GM19467 (cell line): Measurements from ENCODE around the gene LBX1.

Experiments used
- ATAC-seq: cut with Tn5 transposase; IDR thresholded peaks from one replicate; pipeline ENCODE4 v1.9.1; 2021; ENCODE audit warnings: mild to moderate bottlenecking, moderate library complexity; ENCODE audit not compliant: unreplicated experiment

Gene LBX1

DNA sequence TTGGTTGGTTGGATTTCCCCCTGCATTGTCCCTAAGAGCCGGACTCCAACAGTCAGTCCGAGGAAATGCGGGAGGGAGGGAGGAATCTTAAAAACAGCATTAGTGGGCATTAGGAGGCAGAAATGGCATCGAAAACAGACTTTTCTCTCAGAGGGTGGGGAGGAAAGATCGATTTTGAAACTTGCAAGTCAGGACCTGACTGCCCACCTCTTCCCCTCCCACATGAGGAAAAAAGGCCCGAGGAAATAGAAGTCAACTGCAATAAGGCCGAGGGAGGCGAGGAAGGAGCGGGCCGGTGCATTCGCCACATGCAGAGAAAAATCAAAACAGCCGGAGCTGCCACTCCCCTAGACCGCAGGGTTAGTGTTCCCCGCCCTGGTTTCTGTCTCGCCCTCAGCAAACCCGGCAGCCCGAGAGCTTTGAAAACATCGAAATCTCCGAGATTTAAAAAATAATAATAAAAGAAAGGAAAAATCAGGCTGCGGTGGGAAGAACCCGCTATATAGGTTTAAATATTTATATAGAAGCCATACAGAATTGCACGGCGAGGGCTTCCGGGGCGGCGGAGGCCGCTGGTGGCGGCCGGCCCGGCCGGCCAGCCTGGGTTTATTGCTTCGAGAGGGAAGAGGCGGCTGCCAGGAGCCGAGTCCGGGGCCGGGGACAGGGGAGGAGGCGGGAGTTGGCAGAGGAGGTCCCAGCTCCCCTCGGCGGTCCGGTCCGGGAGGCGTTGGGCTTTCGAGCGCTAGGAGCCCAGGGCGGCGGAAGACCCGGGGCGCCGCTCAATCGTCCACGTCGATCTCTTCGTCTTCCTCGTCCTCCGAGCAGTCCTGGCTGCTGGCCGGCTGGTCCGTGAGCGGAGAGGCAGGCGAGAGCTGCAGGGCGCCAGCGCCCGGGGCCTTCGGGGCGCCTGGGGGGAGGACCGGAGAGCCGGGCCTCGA is 2.5 kb downstream of the LBX1 start:
- ATAC-seq: no peak

- no peak for ATAC-seq
Observed at GRCh38 chr10:101225846-101226421, 3.3 kb downstream of the LBX1 start.

GRCh38 chr10:101224910-101225823 is 4.1 kb downstream of the LBX1 start:
- no peak for ATAC-seq

DNA sequence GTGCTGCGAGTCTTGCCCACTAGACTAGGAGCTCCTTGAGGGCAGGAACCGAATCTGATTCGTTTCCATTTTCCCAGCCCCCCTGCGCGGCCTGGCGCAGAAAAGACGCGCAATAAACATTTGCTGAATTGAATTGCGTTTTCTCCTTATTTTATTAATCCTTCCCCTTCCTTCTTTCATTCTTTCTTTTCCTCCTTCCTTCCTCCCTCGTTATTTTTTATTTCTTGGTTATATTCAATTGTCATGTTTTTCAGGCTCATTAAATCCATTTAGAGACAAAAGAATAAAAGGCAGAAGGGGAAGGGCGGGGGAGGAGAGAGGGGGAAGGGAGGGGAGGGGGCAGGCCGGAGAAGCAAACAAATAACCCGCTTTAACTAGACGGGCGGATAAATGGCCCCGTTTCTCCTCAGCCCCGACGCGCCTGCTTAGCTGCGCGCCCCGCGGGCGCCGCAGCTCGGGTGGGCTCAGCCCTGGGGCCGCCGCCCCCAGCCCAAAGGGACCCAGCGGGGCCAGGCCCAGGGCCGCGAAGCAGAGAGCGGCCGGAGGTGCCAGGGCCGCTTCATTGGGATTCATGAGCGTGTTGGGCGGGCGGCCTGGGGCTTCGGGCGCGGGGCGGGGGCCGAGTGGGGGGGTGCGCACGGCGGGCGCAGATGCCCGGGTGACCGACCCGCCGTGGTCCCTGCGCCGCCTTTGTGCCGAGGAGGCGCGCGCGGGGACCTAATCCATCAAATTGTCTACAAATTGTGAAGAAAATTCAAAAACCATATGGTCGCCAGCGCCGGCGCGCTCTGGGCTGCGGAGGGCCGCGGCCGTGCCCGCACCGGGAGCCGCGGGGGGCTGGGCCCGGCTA is 5.0 kb downstream of the LBX1 start:
- no peak for ATAC-seq

GRCh38 chr10:101223274-101224059 is 5.8 kb downstream of the LBX1 start:
- ATAC-seq: no peak

DNA sequence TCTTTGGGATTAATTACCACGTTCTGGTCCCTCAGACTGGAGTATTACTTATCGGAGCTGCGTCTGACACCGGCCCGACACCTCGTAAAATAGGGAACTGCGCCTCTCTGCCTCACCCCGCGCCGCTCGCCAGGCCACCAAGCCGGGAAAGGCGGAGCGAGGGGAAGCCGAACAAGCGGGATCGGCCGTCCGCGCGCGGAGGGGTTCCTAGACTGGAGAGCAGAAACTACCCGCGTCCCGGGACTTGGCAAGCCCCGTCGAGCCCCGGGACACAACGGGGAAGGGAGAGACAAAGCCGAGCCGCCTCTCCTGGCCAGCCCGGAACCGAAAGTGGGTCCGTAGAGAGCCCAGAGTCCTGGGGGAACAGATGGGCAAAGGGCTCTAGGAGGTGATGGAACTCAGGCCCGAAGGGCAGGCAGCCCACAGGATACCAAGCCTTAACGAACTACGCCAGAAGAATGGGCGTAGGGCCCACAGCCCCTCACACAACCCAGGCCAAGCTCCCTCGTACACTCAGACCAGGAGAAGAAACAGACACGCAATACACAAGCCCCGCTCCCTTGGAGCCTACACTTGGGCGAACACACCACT is 6.5 kb downstream of the LBX1 start:
- ATAC-seq: no peak

GRCh38 chr10:101221963-101222531 is 7.2 kb downstream of the LBX1 start:
- ATAC-seq: no peak

DNA sequence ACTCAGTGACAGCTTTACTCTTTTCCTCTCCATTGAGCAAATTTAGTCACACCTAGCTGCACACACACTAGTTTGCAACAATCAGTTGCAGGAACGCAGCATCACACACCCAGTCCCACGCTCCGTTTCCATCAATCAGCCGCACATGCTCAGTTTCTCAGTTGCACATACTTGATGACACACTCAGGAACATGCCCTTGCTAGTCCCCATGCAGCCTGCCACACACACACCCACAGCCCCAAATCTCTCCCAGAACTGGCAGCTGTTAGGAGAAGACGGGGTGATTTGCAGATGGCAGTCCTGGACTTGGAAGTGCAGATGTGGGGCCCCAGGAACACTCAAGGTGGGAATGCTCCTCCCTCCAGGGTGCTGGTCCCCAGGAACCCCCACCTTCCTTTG is 7.7 kb downstream of the LBX1 start:
- no peak for ATAC-seq

- no peak for ATAC-seq
Observed at GRCh38 chr10:101219946-101220451, 9.3 kb downstream of the LBX1 start.

- no peak for ATAC-seq
Observed at GRCh38 chr10:101219139-101219945, 9.9 kb downstream of the LBX1 start.

- no peak for ATAC-seq
Observed at GRCh38 chr10:101218351-101219138, 10.7 kb downstream of the LBX1 start.

- no peak for ATAC-seq
Observed at GRCh38 chr10:101217450-101218281, 11.6 kb downstream of the LBX1 start.

- ATAC-seq: no peak
Observed at GRCh38 chr10:101217044-101217425, 12.2 kb downstream of the LBX1 start.

- no peak for ATAC-seq
Observed at GRCh38 chr10:101216207-101217043, 12.8 kb downstream of the LBX1 start.
